ENCODE results near the gene TMEM19.

DNA sequence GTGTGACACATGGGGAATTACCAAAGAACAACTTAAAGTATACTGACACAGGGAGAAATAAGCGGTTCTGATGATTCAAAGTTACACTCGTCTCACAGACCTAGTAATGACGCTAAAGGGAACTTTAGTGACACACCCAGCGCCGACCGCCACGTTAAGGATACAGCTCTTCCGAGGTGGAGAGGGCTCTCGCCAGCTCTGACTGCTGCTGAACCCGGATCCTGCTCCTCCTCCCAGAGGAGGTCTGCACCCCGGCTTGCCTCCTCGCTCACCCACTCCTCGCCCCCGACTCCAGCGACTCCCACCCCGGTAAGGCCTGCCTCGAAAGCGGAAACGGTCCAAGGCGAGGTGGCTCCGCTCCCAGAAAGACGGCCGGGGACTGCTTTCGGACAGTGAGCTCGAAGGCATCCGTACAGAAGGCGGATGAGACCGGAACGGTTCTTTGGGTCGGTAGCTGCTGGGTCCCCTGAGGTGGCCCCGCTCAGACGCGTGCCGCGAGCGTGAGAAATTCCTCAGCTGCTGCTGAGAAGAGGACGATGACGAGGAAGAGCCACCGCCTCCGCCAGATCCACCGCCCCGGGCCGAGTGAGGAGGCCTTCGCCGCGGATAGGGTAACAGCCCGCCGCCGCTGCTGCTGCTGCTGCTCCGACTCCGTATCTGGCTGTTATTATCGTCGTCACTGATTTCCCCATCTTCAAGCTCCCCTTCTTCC, 22.9 kb upstream of the TMEM19 start:
- no peak for TF ChIP-seq EP300 (IDR thresholded peaks at IDR 0.05)
- no peak for TF ChIP-seq CTCF (IDR thresholded peaks at IDR 0.05)
- no peak for TF ChIP-seq POLR2A (IDR thresholded peaks at IDR 0.05)
